ENCODE results near the gene PRKRA.
"Not testable (repeated sequence)": the region's sequence is repeated elsewhere in the genome, so short reads cannot be mapped to it uniquely, and the experiment has no call there.

Gene PRKRA

DNA sequence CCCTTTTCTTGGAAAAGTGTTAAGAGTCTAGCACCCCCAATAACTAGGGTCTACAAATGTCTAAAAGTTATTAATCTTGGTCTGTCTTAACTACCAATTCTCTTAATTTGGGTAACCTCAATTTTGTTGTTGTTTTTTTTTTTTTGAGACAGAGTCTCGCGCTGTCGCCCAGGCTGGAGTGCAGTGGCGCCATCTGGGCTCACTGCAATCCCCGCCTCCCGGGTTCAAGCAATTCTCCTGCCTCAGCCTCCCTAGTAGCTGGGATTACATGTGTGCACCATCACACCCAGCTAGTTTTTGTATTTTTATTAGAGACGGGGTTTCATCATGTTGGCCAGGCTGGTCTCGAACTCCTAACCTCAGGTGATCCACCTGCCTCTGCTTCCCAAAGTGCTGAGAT, 38.5 kb downstream of the PRKRA start:
- not testable (repeated sequence) for DNase-seq

DNA sequence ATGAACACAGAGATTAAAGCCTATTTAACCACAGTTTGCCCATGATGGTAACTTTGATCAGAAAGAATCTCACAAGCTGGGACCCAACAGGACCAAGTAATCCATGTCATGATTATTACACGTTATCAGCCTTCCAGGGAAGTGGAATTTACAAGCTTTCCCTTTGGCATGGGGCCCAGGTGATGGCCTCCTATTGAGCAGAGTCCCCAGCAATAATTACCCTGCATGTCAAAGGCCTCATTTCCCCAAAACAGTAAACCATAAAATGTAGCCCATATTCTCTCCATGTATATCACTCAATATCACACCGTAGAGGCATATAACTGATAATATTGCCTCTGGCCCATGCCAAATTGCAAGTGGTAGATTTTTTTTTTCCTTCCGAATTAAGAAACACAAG, 38.9 kb downstream of the PRKRA start:
- DNase-seq: no peak

GRCh38 chr2:178409261-178409660, 41.7 kb downstream of the PRKRA start:
- no peak for DNase-seq

DNA sequence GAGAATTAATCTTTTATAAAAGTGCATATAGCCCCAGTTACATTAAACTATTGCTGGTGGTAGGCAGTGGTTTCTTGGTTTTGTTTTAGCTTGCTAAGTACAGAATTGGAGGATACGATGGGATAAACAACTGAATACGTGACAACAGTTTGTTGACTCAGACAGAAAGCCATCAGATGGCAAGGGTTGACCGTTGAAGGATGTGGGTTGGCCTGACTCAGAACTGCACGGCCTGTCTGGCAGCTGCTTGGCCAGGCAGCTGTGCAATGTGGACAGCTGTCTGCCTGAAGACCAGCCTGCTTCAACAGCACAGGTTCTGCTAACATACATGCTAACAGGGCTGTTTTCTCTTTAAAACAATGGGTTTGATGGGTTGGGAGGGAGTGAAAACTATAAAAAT, 46.6 kb downstream of the PRKRA start:
- DNase-seq: no peak

GRCh38 chr2:178403671-178404306, 47.2 kb downstream of the PRKRA start:
- no peak for DNase-seq

DNA sequence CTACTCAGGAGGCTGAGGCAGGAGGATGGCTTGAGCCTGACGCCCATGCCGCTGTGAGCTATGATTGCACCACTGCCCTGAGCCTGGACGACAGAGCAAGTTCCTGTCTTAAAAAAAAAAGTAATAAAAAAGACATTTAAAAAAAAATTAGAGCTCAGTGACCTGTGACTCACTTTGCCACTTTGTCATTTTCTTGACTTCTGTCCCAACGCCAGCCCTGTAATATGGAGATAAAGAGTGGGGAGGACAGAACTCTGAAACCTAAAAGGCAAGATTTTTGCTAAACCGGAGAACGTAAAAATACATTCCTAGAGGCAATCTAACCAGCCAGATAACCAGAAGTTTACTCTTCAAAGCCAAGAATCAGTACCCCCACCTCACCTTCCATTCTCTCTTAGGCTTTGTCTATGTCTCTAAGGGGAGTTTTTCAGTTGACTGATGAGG, 49.0 kb downstream of the PRKRA start:
- no peak for DNase-seq

- DNase-seq: no peak
Measured at GRCh38 chr2:178397002-178397605, 53.9 kb downstream of the PRKRA start.

DNA sequence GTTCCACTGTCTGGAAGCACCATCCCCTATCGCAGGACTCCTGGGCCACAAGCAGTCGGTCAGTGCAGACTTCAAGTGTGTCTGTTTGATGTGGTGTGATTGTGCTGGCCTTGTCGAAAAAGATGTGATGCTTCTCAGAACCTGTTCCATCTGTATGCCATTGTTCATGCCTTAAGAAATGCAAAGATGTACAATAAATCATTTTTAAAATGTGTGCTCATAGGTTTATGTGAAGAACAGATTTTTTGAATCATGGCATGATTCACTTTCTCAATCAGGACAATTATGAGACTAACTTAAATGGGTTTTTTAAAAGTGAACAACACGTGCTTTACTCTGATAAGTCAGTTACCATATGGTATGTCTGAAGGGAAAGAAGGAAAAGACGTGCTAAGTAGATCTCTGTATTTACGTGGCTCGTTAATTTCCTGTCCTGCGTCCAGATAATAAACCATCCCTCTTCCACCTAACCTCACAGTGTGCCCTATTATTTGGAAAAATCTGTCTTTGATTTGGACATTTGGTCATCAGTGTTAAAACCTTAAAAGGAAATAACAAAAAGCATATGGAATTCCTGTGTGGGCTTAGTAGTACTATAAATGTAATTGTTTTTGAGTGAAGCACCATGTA, 54.9 kb downstream of the PRKRA start:
- no peak for DNase-seq

DNA sequence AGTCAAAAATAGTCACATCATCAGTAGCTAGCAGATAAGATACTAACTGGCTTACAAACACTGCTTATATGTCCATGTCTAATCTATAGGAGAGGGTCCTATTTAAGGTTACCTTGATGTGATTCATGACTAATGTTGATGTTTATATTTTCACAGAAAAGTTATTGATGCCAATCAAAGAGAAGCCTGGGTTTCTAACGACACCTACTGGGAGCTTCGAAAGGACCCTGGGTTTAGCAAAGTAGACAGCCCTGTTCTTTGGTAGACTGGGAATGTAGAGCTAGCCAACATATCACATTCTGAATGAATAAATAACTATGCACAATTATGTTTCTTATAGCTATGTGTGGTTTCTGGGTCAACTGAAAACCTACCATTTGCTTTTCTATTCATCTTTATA, 55.7 kb downstream of the PRKRA start:
- no peak for DNase-seq

DNA sequence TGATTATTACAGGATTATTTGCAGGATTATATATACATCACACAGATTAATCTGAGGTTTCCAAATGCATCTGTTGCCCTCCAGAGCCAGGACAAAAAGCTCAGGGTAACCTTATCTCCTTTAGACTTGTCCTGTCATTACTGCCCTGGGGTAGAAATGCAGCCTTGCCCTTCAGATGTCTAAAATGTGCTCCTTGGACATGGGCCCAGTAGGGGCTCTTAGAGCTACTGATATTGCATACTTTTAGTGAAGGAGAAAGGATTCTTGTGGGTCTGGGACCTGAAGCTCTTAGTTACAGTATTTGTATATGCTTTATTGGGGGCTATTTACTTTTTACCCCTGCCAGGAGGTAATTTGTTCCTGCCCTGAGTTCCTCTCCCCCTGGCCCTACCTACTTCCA, 56.1 kb downstream of the PRKRA start:
- DNase-seq: no peak

DNA sequence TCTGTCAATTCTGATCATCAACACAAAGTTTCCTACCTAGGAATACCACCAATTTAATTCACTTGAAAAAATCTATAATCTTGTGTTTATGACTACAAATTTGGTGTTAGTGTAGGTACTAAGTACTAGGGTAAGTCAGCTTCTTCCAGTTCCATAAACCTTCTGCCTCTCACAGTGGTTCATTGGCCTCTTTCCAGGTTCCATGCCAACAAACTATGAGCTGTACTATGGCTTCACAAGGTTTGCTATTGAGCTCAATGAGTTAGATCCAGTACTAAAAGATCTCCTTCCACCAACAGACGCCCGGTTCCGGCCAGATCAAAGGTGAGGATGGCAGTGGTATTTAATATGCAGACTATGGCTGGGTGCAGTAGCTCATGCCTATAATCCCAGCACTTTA, 58.8 kb downstream of the PRKRA start:
- no peak for DNase-seq

- no peak for DNase-seq
Measured at GRCh38 chr2:178391701-178392100, 59.3 kb downstream of the PRKRA start.

DNA sequence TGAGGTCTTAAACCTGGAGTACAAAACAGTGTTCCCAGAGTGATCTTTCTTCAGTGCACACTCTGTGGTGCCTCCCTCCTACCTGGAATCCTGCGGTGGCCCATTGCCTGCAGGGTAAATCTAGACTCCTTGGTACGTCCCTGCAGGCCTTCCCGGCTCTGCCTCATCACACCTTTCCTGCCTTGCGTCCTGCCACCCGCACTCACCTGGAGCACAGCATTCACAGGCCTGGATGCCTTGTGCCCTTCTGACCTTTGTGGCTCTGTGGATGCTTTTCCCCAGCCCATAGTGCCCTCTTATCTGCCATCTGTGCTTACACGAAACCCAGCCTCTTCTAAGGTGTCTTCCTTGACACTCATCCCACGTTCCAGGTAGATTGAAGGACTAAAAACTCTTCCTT, 62.7 kb downstream of the PRKRA start:
- no peak for DNase-seq

DNA sequence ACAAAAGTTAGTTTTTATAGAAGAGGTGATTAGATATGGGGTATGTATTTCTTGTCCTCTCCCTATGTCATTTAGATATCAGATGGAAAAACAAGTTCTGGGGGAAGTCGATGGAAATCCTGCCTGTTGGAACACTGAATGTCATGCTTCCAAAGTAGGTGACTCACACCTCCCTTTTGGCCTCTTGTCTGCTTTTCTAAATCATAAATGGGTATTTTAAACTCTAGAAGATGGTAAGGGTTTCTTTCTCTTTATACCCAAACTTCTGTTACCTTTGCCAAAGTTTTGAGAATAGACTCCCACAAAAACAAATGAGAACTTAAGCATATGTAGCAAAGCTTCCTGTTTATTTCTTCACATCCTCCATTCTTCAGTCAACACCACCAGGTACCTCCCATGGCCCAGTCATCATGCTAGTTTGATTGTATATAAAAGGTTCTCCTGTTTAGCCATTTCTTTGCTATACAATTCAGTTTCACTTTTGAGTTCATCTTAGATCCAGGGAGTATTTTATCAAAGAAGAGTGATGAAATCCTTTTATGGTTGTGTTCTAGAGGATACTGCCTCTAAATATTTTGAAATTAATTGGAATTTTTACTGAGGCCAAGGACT, 63.9 kb downstream of the PRKRA start:
- no peak for DNase-seq

GRCh38 chr2:178385595-178386148, 65.3 kb downstream of the PRKRA start:
- DNase-seq: no peak

GRCh38 chr2:178383718-178384117, 67.3 kb downstream of the PRKRA start:
- no peak for DNase-seq

Data from activated CD8-positive, alpha-beta memory T cell treated with anti-CD3 and anti-CD28 coated beads for 24 hours (primary cell).